Aorta (tissue), 5 donors: ENCODE results near the gene MUTYH. TPM values are rescaled to one million over a fixed set of nuclear protein-coding genes. Genes with fewer than 3 reads are reported as not detected.

ENCODE experiments used
- ATAC-seq: fragments of 200-7000 bp; cut with Tn5 transposase; one replicate; pipeline ENCODE4 v1.9.1; 2022; ENCODE audit warnings: moderate library complexity; ENCODE audit not compliant: low FRiP score
- DNase-seq, 2 donors: peaks; one replicate each; pipeline ENCODE4 v3.0.0-alpha.2; 2020
- H3K27ac ChIP-seq, 2 donors: one replicate each; pipeline ENCODE4 v1.5.1; 2013; ENCODE audit warnings: low read length in 2 of 2, mild to moderate bottlenecking in 2 of 2, moderate library complexity in 2 of 2, control low read depth in 1 of 2, inconsistent platforms in 1 of 2, low read depth in 1 of 2
- H3K27me3 ChIP-seq, 2 donors: one replicate each; pipeline ENCODE4 v1.6.1; 2013; ENCODE audit warnings: control low read depth in 1 of 2, low read length in 1 of 2, mild to moderate bottlenecking in 1 of 2, moderate library complexity in 1 of 2; ENCODE audit not compliant: insufficient read depth in 2 of 2, control insufficient read depth in 1 of 2
- H3K36me3 ChIP-seq, 2 donors: one replicate each; pipeline ENCODE4 v1.6.1; 2013; ENCODE audit warnings: control low read depth in 1 of 2, low read length in 1 of 2, mild to moderate bottlenecking in 1 of 2; ENCODE audit not compliant: insufficient read depth in 2 of 2, control insufficient read depth in 1 of 2
- H3K4me1 ChIP-seq, 2 donors: one replicate each; pipeline ENCODE4 v1.6.1; 2013; ENCODE audit warnings: low read length in 2 of 2, control low read depth in 1 of 2, mild to moderate bottlenecking in 1 of 2, moderate library complexity in 1 of 2; ENCODE audit not compliant: insufficient read depth in 2 of 2, control insufficient read depth in 1 of 2
- H3K4me3 ChIP-seq, 2 donors: one replicate each; pipeline ENCODE4 v1.5.1; 2013; ENCODE audit warnings: low read length in 2 of 2, control low read depth in 1 of 2, mild to moderate bottlenecking in 1 of 2
- H3K9me3 ChIP-seq: one replicate; pipeline ENCODE4 v1.6.1; 2013; ENCODE audit warnings: mild to moderate bottlenecking, low read length; ENCODE audit not compliant: control insufficient read depth
- WGBS, 2 donors: extraction: QIAGEN DNeasy Blood & Tissue Kit; methylation state at CpG; one replicate each; pipeline ENCODE4 v1.1.7; 2013; 5-methylcytosine and 5-hydroxymethylcytosine counted together
- intact Hi-C, 2 donors: fragments of 100-400 bp; cut with DNase I; formaldehyde crosslinking; loops; one replicate each; pipeline versions ENCODE4 v1.14.2 to v1.15.0; 2022
- polyA plus RNA-seq, 2 donors: library from polyadenylated mRNA; stranded (reverse); fragments of 200-250 nt; gene quantifications; one replicate each; pipeline ENCODE4 v1.2.3, GENCODE V29; 2013
- total RNA-seq, 2 donors: library from RNA; stranded (reverse); fragmentation: NEBNext Ultra II Directional; extraction: Animal tissue kit (Norgen Biotek cat#: 25700); gene quantifications; one replicate each; pipeline ENCODE4 v1.2.1, GENCODE V29; 2021
- donor health status: healthy with polysubstance abuse.
- donor health status: Bipolar disorder and iron deficiency.
- donor health status: DM: no; HTN: no; CAD: no.
- donor health status: DM: no; HTN: no; CAD: no.
- donor health status: DM: yes; HTN: yes; CAD: no.

MUTYH gene
- total and polyA plus RNA-seq, 4 donors, result 4.9 to 49.8 (median 24.3) TPM

GRCh38 chr1:45331436-45332345, 8.5 kb downstream of the MUTYH start:
- DNase-seq, result no peak
- Histone ChIP-seq H3K27ac (no peak overlapping the region), H3K36me3 (peaks cover 0 to 9% of the 10 kb centered on the region in 2 donors), H3K4me3 (no peak overlapping the region), H3K4me1 (no peaks in the 10 kb centered on the region), H3K27me3 (no peaks in the 10 kb centered on the region), H3K9me3 (no peaks in the 10 kb centered on the region)
- 96 to 97% methylated on average over 18 of the region's 18 CpGs for WGBS, 2 donors
- intact Hi-C loops, result no loop called here
- no peak for ATAC-seq

- H3K27me3 ChIP-seq, result no peaks in the 10 kb centered on the region
- DNase-seq (no peak), ATAC-seq (no peak)
- no peaks in the 10 kb centered on the region for H3K9me3 ChIP-seq
- H3K27ac ChIP-seq, result no peak overlapping the region
- intact Hi-C loops, result no loop called here
- 72 to 76% methylated on average over 4 of the region's 4 CpGs for WGBS, 2 donors
- H3K4me1 ChIP-seq, result no peaks in the 10 kb centered on the region
- H3K4me3 ChIP-seq, result no peak overlapping the region
- H3K36me3 ChIP-seq, result peaks cover 0 to 9% of the 10 kb centered on the region in 2 donors
These were observed 10.8 kb downstream of the MUTYH start for GRCh38 chr1:45329445-45329844.

GRCh38 chr1:45328680-45329079, 11.6 kb downstream of the MUTYH start:
- 78 to 83% methylated on average over 5 of the region's 5 CpGs for WGBS, 2 donors
- intact Hi-C loops, result no loop called here
- Histone ChIP-seq H3K9me3 (no peaks in the 10 kb centered on the region), H3K36me3 (peaks cover 0 to 7% of the 10 kb centered on the region in 2 donors), H3K4me3 (no peak overlapping the region), H3K4me1 (no peaks in the 10 kb centered on the region), H3K27ac (no peak overlapping the region), H3K27me3 (no peaks in the 10 kb centered on the region)
- DNase-seq, result no peak
- no peak for ATAC-seq

GRCh38 chr1:45327644-45328515, 12.4 kb downstream of the MUTYH start:
- Histone ChIP-seq H3K4me1 (no peaks in the 10 kb centered on the region), H3K27ac (no peak overlapping the region), H3K4me3 (no peak overlapping the region), H3K27me3 (no peaks in the 10 kb centered on the region), H3K36me3 (peaks cover 0 to 7% of the 10 kb centered on the region in 2 donors), H3K9me3 (no peaks in the 10 kb centered on the region)
- no peak for ATAC-seq
- DNase-seq, result no peak
- intact Hi-C loops, result no loop called here
- WGBS, 2 donors, result 78 to 80% methylated on average over 19 of the region's 19 CpGs

GRCh38 chr1:45326627-45327623, 13.3 kb downstream of the MUTYH start, which contains the start of gene HPDL:
Gene HPDL (plus strand): TSS chr1:45326895. CDS start chr1:45327149, 254 bp downstream.
- Histone ChIP-seq H3K9me3 (no peaks in the 10 kb centered on the region), H3K4me1 (no peaks in the 10 kb centered on the region), H3K27me3 (no peaks in the 10 kb centered on the region), H3K4me3 (peak within 1 kb of the TSS in 1 of 2 donors; percentile 48), H3K27ac (no peak within 1 kb of the TSS), H3K36me3 (peaks cover 0 to 3% of the 10 kb centered on the region in 2 donors)
- intact Hi-C loops, result no loop called here
- WGBS, 2 donors, result 7 to 8% methylated on average over 69 to 96 of the region's 96 CpGs
- peak; percentile 72 to 87 for DNase-seq
- ATAC-seq, result peak; percentile 85

GRCh38 chr1:45325851-45326506, 14.3 kb downstream of the MUTYH start:
- WGBS, 2 donors, result 57 to 61% methylated on average over 6 of the region's 6 CpGs
- Histone ChIP-seq H3K27me3 (no peaks in the 10 kb centered on the region), H3K27ac (no peak overlapping the region), H3K9me3 (no peaks in the 10 kb centered on the region), H3K36me3 (no peaks in the 10 kb centered on the region), H3K4me3 (no peak overlapping the region), H3K4me1 (no peaks in the 10 kb centered on the region)
- intact Hi-C loops, result no loop called here
- ATAC-seq (no peak), DNase-seq (no peak)

- H3K4me3 ChIP-seq, result no peak overlapping the region
- no peaks in the 10 kb centered on the region for H3K36me3 ChIP-seq
- no peaks in the 10 kb centered on the region for H3K27me3 ChIP-seq
- intact Hi-C loops, result no loop called here
- WGBS, 2 donors, result 71 to 77% methylated on average over 10 of the region's 10 CpGs
- no peaks in the 10 kb centered on the region for H3K9me3 ChIP-seq
- H3K4me1 ChIP-seq, result no peaks in the 10 kb centered on the region
- ATAC-seq, result no peak
- no peak for DNase-seq
- no peak overlapping the region for H3K27ac ChIP-seq
These were observed 17.7 kb downstream of the MUTYH start for GRCh38 chr1:45322486-45323040.
